ENCODE data around the gene PLXNA2.

PLXNA2 gene

DNA sequence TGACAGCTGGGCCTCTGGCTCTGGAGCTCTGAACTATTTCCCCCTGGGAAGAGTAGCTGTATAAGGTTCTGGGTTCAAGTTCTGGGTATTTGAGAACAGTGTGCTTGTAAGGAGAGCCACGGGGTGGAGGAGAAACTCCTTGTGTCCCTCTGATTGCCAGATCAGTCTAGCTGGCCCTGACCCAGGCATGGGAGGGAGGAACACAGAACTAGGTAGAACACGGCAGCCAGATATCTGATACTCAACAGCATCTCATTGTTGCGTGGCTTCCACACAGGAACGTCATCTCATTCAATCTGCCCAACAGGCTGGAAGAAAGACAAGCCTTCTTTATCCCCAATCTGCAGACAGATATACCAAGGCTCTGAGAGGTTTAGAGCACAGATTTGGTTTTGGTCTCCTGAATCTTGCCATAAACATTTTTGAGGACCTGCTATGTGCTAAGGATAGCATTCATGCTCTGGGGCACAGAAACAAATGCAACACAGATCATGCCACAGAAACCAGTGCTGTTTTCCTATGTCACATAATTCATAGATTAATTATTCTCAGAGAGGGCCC, 83.8 kb downstream of the PLXNA2 start:
- no peak for DNase-seq

DNA sequence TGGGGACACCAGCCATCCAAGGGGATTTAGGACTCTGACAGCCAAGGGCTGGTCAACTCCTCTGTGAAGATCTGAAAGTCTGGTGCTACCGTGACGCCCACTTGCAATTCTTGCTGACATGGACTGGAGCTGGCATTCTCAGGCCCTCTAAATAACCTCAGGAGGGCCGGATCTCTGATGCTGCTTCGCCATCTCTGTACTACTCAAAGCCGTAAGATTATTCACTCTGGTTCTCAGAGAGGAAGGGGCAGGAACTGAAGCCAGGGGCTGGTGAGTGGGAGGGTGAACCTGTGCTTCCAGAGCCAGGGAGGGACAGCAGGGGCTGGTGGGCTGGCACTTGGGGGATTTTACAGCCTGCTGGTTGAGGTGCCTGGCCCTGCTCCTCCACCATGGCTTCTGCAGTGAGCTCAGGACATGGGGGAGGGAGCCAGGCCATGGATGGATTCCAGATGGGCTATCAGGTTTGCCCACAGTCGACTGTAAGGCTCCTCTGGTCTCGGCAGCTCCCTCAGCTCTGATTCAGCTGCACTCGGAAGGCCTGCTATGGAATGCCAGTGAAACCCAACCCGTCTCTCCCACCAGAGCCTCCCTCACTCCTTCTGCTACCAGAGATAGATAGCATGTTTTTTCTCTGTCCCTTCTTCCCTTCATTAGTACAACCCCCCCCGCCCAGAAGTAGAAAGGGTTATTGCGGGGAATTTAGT, 84.5 kb downstream of the PLXNA2 start:
- DNase-seq: peak; percentile 81

DNA sequence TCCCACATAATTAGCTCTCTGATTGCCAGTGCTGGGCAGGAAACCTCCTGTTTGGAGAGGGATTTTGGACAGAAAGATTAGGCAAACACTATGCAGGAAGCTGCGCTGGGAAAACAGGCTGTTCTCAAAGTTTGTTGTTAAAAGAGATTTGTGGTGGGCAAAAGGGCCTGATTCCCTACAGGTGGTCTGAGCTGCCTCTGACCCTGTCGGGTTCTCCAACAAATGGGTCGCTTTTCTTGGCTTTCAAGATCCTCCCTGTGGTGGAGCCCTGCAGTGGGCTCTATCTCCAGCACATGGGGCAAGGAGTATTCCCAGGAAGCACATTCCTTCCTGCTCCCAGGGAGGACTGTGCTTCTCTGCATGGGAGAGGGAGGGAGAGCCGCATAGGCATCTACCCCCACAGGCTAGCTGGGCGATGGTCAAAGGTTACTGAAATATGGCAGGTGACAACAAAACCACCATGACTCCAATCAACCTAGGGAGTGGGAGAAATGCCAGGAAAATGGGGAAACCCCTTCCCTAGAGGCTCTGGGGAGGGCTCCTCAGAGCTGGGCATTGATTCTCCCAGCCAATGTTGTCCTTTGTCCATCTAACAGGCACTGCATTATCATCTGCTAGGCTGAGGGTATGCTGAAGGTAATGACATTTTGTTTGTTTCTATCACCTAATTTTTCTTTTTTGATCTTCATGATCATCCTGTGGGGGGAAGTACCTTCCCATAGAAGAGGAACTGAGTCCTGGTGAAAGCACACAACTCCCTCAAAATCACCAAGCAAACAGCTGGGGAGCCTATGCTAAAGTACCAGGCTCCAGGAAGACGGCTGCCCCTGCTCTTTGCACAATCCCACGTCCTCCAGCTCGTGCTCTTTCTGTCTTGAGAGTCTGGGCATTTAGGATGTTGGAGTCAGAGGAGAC, 85.3 kb downstream of the PLXNA2 start:
- no peak for DNase-seq

- no peak for DNase-seq
These were observed 86.4 kb downstream of the PLXNA2 start for GRCh38 chr1:208157769-208158168.

- DNase-seq: no peak
These were observed 87.4 kb downstream of the PLXNA2 start for GRCh38 chr1:208156741-208157140.

- DNase-seq: no peak
These were observed 87.9 kb downstream of the PLXNA2 start for GRCh38 chr1:208156310-208156709.

DNA sequence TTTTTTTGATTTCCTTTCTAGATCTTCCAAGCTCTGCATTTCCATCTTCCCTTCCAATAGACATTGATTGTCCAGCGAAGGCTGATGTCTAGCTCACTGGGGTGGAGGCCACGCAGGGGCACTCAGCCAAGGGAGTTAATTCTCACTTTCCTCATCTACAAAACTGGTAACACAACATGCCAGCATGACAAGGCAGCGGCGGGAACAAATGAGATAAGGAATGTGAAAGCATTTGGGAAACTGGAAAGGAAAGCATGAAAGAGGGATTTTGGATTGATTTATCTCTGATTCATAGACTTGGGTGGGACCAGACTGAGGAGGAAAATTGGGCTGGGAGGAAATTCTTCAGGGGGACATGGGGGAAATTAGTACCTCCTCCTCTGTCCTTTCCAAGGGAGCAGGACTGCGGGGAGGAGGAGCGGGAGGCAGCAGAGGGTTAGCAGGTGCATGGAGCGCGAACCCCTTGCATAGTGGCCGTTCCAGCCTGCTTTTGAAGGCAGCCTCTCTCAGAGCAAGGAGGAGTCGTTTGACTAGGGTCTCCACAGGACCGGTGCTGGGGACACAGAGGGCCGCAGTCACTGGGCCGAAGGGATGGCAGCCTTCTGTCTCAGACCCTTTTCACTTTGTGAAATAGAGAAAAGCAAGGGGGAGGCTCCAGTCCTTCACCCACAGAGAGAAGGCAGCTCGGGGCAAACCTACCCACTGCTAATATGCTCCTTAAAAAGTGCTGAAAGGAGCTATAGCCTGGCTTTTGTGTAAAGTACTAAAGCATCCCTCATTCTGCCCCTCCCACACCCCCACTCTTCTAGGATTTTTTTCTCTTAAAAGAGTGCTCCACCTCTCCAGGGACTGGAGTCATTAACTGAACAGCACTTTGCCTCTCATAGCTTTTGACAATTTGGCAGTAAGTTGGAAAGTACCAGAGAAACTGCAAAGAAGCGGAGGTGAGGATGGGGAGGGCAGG, 89.2 kb downstream of the PLXNA2 start:
- DNase-seq: no peak

DNA sequence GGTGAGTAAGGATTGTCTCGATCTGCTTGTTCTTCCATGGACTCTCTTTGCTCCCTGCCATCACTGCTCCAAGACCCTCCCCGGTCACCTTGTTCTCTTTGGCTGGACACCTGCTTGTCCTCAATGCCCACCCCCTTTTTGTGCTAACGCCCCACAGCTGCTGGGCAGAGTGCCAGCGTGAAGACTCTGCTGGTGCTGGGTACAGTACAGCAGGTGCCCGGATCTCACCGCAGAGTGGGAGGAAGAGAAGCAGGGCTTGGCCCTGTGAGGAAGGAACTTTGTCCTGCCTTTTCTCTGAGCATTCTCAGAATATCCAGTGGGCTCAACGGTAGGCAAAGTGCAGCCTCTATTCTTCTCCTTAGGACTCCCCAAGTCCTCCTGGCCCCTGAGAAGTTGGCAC, 90.1 kb downstream of the PLXNA2 start:
- DNase-seq: no peak

- DNase-seq: no peak
These were observed 90.8 kb downstream of the PLXNA2 start for GRCh38 chr1:208153386-208153785.

- DNase-seq: no peak
These were observed 92.2 kb downstream of the PLXNA2 start for GRCh38 chr1:208151728-208152598.

GRCh38 chr1:208150833-208151458, 93.2 kb downstream of the PLXNA2 start:
- DNase-seq: no peak

- DNase-seq: peak; percentile 49
These were observed 94.2 kb downstream of the PLXNA2 start for GRCh38 chr1:208149776-208150514.

DNA sequence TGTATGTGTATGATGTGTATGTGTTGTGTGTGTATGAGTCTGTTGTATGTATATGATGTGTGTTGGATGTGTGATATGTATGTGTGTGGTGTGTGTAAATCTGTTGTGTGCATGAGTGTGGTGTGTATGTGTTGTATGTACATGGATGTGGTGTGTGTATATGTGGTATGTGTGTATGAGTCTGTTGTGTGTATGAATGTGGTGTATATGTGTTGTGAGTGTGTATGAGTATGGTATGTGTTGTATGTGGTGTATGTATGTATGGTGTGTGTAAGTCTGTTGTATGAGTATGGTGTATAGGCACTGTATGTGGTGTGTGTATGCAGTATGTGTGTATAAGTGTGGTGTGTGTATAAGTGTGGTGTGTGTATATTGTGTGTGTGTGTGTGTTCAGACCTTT, 95.0 kb downstream of the PLXNA2 start:
- no peak for DNase-seq

DNA sequence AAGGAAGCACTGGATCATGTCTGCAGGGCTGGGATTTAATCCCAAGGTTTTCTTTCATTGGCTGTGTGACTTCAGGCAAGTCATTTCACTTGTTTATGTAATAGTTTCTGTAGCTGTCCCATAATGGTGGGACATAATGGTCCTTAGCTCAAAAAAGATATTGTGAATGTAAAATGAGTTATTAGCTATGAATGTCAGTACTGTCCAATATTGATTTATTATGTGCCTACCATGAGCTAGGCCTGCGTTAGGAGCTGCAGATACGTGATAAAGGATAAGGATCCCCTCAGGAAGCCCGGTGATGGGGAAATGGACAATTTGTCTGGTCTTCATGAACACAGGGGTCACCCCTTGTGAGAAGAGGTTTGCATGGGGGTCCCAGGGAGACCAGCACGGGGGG, 95.8 kb downstream of the PLXNA2 start:
- DNase-seq: no peak

- no peak for DNase-seq
These were observed 97.5 kb downstream of the PLXNA2 start for GRCh38 chr1:208146650-208147049.

GRCh38 chr1:208145167-208145566, 99.0 kb downstream of the PLXNA2 start:
- no peak for DNase-seq

- no peak for DNase-seq
These were observed 101.4 kb downstream of the PLXNA2 start for GRCh38 chr1:208142590-208143382.

- DNase-seq: no peak
These were observed 102.5 kb downstream of the PLXNA2 start for GRCh38 chr1:208141610-208142192.

DNA sequence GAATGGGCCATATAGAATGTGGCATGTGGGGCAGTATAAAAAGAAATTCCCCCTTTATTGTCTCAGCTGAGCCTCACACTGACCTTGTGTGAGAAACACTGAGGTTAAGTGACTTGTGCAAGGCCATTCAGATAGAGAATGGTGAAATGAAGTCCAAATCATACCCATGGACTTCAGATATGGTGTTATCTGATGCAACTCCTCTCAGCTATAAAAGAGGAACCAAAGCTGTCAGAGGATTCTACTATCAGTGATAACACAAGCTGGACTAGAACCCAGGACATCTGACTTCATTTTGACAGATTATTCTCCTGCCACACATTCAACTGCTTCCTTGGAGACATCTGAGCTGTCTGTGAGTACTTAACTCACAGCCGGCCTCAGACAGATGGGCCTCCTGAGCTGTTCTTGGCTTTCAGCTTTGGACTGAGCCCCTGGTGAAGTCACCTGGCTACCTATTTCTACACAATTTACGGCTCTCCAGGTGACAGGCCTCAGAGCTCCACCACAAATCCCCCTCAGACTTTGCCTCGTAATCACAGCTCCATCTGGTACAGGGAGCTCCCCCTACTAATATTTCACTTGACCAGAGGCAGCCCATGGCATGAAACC, 104.6 kb downstream of the PLXNA2 start:
- DNase-seq: no peak
